ENCODE measurements around the gene SLC7A1.

Gene SLC7A1

GRCh38 chr13:29550430-29550988 lies 45.0 kb downstream of the SLC7A1 start:
- DNase-seq = no peak

GRCh38 chr13:29548722-29549121 lies 46.8 kb downstream of the SLC7A1 start:
- no peak for DNase-seq

- no peak for DNase-seq
Observed at GRCh38 chr13:29547153-29547552, 48.3 kb downstream of the SLC7A1 start.

GRCh38 chr13:29546662-29547061 lies 48.8 kb downstream of the SLC7A1 start:
- no peak for DNase-seq

- DNase-seq = no peak
Observed at GRCh38 chr13:29545988-29546387, 49.5 kb downstream of the SLC7A1 start.

- DNase-seq = no peak
Observed at GRCh38 chr13:29543230-29544215, 52.0 kb downstream of the SLC7A1 start.

- no peak for DNase-seq
Observed at GRCh38 chr13:29542381-29542780, 53.1 kb downstream of the SLC7A1 start.

GRCh38 chr13:29541400-29541799 lies 54.1 kb downstream of the SLC7A1 start:
- no peak for DNase-seq

- no peak for DNase-seq
Observed at GRCh38 chr13:29540799-29541198, 54.7 kb downstream of the SLC7A1 start.

- DNase-seq = no peak
Observed at GRCh38 chr13:29540334-29540733, 55.2 kb downstream of the SLC7A1 start.

- DNase-seq = no peak
Observed at GRCh38 chr13:29539856-29540255, 55.6 kb downstream of the SLC7A1 start.

GRCh38 chr13:29538652-29539040 lies 56.8 kb downstream of the SLC7A1 start:
- no peak for DNase-seq

GRCh38 chr13:29537736-29538651 lies 57.5 kb downstream of the SLC7A1 start:
- DNase-seq = no peak

- DNase-seq = no peak
Observed at GRCh38 chr13:29536853-29537252, 58.6 kb downstream of the SLC7A1 start.

GRCh38 chr13:29535663-29536655 lies 59.5 kb downstream of the SLC7A1 start:
- no peak for DNase-seq

GRCh38 chr13:29534083-29534482 lies 61.4 kb downstream of the SLC7A1 start:
- no peak for DNase-seq

- no peak for DNase-seq
Observed at GRCh38 chr13:29532821-29533220, 62.7 kb downstream of the SLC7A1 start.

- no peak for DNase-seq
Observed at GRCh38 chr13:29532116-29532515, 63.4 kb downstream of the SLC7A1 start.

- DNase-seq = no peak
Observed at GRCh38 chr13:29530901-29531300, 64.6 kb downstream of the SLC7A1 start.

- no peak for DNase-seq
Observed at GRCh38 chr13:29529754-29530153, 65.7 kb downstream of the SLC7A1 start.

GRCh38 chr13:29527916-29528315 lies 67.6 kb downstream of the SLC7A1 start:
- DNase-seq = no peak

GRCh38 chr13:29527511-29527910 lies 68.0 kb downstream of the SLC7A1 start:
- DNase-seq = no peak

Data from KG1 (cell line).